B cell (primary cell): ENCODE results near the gene REC8.

ENCODE experiments used
- CTCF ChIP-seq: fragments of 200-600 bp; IDR thresholded peaks from one replicate; pipeline ENCODE4 v1.8.0; 2022; ENCODE audit warnings: antibody characterized with exemption, mild to moderate bottlenecking
- EZH2 ChIP-seq: IDR thresholded peaks from 2 replicates; pipeline ENCODE4 v1.6.1; 2012; ENCODE audit warnings: borderline replicate concordance, low read depth, mild to moderate bottlenecking, moderate library complexity, low read length; ENCODE audit not compliant: insufficient read depth, poor library complexity, severe bottlenecking

- TF ChIP-seq CTCF (no peak), EZH2 (no peak)
Observed at GRCh38 chr14:24143511-24143910, 28.4 kb upstream of the REC8 start.
